Endothelial cell of umbilical vein (primary cell): ENCODE results near the gene SCYL2. TPM values are rescaled to one million over a fixed set of nuclear protein-coding genes. Genes with fewer than 3 reads are reported as not detected.

Source experiments
- BruUV-seq: library from RNA; stranded (reverse); fragments of 400-500 nt; replicated peaks from 2 replicates; lab custom pipeline; 2021; lab: Mats Ljungman, UMichigan
- CTCF ChIA-PET: fragments of 300-600, 350-600 bp; sonication (Branson Sonifier 250); formaldehyde crosslinking; loops from one replicate; lab custom pipeline; 2021; ENCODE audit warnings: antibody characterized with exemption, inconsistent platforms; lab: Charles Lee
- POLR2A ChIA-PET: fragments of 300-600, 350-600 bp; sonication (Branson Sonifier 250); formaldehyde crosslinking; loops from one replicate; lab custom pipeline; 2021; ENCODE audit warnings: antibody characterized with exemption, inconsistent platforms; lab: Charles Lee
- DNase-seq: peaks from one replicate; pipeline ENCODE4 v3.0.0-alpha.2; 2011; ENCODE audit warnings: low read depth, low spot score
- FAIRE-seq: peaks from 2 replicates; lab custom pipeline; 2011; peaks lifted over from hg19 to GRCh38; lab: Jason Lieb, UNC
- H2AFZ ChIP-seq: 2 replicates; pipeline ENCODE4 v1.6.0; 2012; ENCODE audit warnings: low read depth, low read length, control low read depth, inconsistent platforms
- H3K27ac ChIP-seq: 2 replicates; pipeline ENCODE4 v1.5.1; 2011; ENCODE audit warnings: low read depth, mild to moderate bottlenecking, control low read depth, low read length, moderate library complexity; ENCODE audit not compliant: insufficient read depth
- H3K27me3 ChIP-seq, 2 experiments: 2 replicates each; pipeline versions ENCODE4 v1.6.0 to v1.6.1; 2011; ENCODE audit warnings: low read length in 2 of 2, mixed read lengths in 1 of 2; ENCODE audit not compliant: control insufficient read depth in 2 of 2, insufficient read depth in 2 of 2
- H3K36me3 ChIP-seq, 2 experiments: 2 replicates in 1 of 2; 3 replicates in 1 of 2; pipeline ENCODE4 v1.5.1; 2011; ENCODE audit warnings: low read length in 2 of 2, mild to moderate bottlenecking in 1 of 2, moderate library complexity in 1 of 2; ENCODE audit not compliant: control insufficient read depth in 2 of 2, insufficient read depth in 2 of 2; ENCODE audit errors: extremely low read depth in 1 of 2
- H3K4me1 ChIP-seq: 3 replicates; pipeline ENCODE4 v1.5.1; 2011; ENCODE audit warnings: mild to moderate bottlenecking, low read length; ENCODE audit not compliant: control insufficient read depth, insufficient read depth; ENCODE audit errors: extremely low read depth
- H3K4me2 ChIP-seq: 2 replicates; pipeline ENCODE4 v1.6.1; 2011; ENCODE audit warnings: low read length, control low read depth, mixed read lengths; ENCODE audit not compliant: insufficient read depth
- H3K4me3 ChIP-seq, 3 experiments: fragments of 200-600 bp in 1 of 3; sonication (generic), shearing (Covaris generic) in 1 of 3; replicated peaks in 1 of 3; 2 replicates each; pipeline ENCODE4 v1.5.1; 2011 to 2016; ENCODE audit warnings: control low read depth in 3 of 3, low read length in 3 of 3, mild to moderate bottlenecking in 2 of 3, inconsistent platforms in 1 of 3, low read depth in 1 of 3, moderate library complexity in 1 of 3; ENCODE audit not compliant: insufficient read depth in 1 of 3
- H3K79me2 ChIP-seq: 2 replicates; pipeline ENCODE4 v1.6.0; 2012; ENCODE audit warnings: low read length, inconsistent platforms; ENCODE audit not compliant: control insufficient read depth, insufficient read depth
- H3K9ac ChIP-seq: replicated peaks from 2 replicates; pipeline ENCODE3; 2011; ENCODE audit warnings: low read length, control low read depth; ENCODE audit not compliant: insufficient read depth; ENCODE audit errors: extremely low read depth
- H3K9me1 ChIP-seq: replicated peaks from 3 replicates; pipeline ENCODE4 v1.6.0; 2011; ENCODE audit warnings: mild to moderate bottlenecking, low read length; ENCODE audit not compliant: control insufficient read depth, insufficient read depth; ENCODE audit errors: extremely low read depth
- H3K9me3 ChIP-seq: replicated peaks from 2 replicates; pipeline ENCODE4 v1.5.1; 2012; ENCODE audit warnings: low read length, inconsistent platforms; ENCODE audit not compliant: control insufficient read depth, insufficient read depth
- H4K20me1 ChIP-seq: replicated peaks from 2 replicates; pipeline ENCODE3; 2011; ENCODE audit warnings: mild to moderate bottlenecking, low read length; ENCODE audit not compliant: control insufficient read depth, insufficient read depth; ENCODE audit errors: extremely low read depth
- EZH2 ChIP-seq: IDR thresholded peaks from 2 replicates; pipeline ENCODE4 v1.6.1; 2012; ENCODE audit warnings: borderline replicate concordance, low read depth, mild to moderate bottlenecking, moderate library complexity, low read length, inconsistent platforms; ENCODE audit not compliant: severe bottlenecking
- FOS ChIP-seq: IDR thresholded peaks from 2 replicates; pipeline ENCODE4 v1.6.1; 2011; ENCODE audit warnings: mild to moderate bottlenecking, low read length, moderate library complexity, borderline replicate concordance; ENCODE audit not compliant: insufficient read depth
- GATA2 ChIP-seq: IDR thresholded peaks from 2 replicates; pipeline ENCODE4 v1.7.0; 2011; ENCODE audit warnings: low read depth, mild to moderate bottlenecking, moderate library complexity, mixed read lengths, low read length; ENCODE audit not compliant: insufficient read length, insufficient read depth
- JUN ChIP-seq: IDR thresholded peaks from 2 replicates; pipeline ENCODE4 v1.6.1; 2011; ENCODE audit warnings: borderline replicate concordance, low read depth; ENCODE audit not compliant: insufficient read length, insufficient read depth
- POLR2A ChIP-seq: IDR thresholded peaks from 2 replicates; pipeline ENCODE4 v1.6.1; 2012; ENCODE audit warnings: low read depth, mild to moderate bottlenecking, control low read depth, low read length
- dilution Hi-C: fragments of 300-500 bp; cut with MboI; formaldehyde crosslinking; loops from one replicate; pipeline ENCODE4 v1.15.0; 2019; ENCODE audit warnings: low sequenced_read_pairs; ENCODE audit not compliant: extremely low pct_ligation_motif_present
- intact Hi-C: fragments of 100-400 bp; cut with micrococcal nuclease; formaldehyde crosslinking; loops from one replicate; pipeline ENCODE4 v1.10.0; 2022
- polyA plus RNA-seq, 4 experiments: library from polyadenylated mRNA; depleted of rRNA in 3 of 4; stranded (reverse) in 3 of 4; unstranded in 1 of 4; fragments of >200 nt; gene quantifications; 2 replicates each; pipeline versions ENCODE4 v1.2.1 to v1.2.3, GENCODE V29; 2011 to 2012; ENCODE audit warnings: missing spikeins in 1 of 4
- total RNA-seq: library from RNA; stranded (reverse); gene quantifications from 2 replicates; pipeline ENCODE4 v1.2.3, GENCODE V29; 2021
- TF ChIP-seq, protein P1 (sequence below): IDR thresholded peaks from 2 replicates; pipeline ENCODE4 v1.6.1; 2011; ENCODE audit not compliant: insufficient read depth, insufficient read length
- TF ChIP-seq, protein P2 (sequence below), 2 donors: IDR thresholded peaks; 1 replicate in 1 of 2; 2 replicates in 1 of 2; pipeline ENCODE4 v1.5.1; 2011; ENCODE audit warnings: low read length in 2 of 2, mild to moderate bottlenecking in 2 of 2, moderate library complexity in 2 of 2, control low read depth in 1 of 2, inconsistent platforms in 1 of 2, low read depth in 1 of 2; ENCODE audit not compliant: insufficient read depth in 1 of 2; ENCODE audit errors: extremely low read depth in 1 of 2

SCYL2 gene
- total and polyA plus RNA-seq, 2 donors (not counting 3 experiments of a cell fraction or from before 2014, with no cell fraction given): 12.5 to 41.4 TPM

- no peaks in the 10 kb centered on the region for H3K36me3 ChIP-seq
- no peaks in the 10 kb centered on the region for H4K20me1 ChIP-seq
- no peak for FAIRE-seq
- H3K27ac ChIP-seq: no peak overlapping the region
- H3K9me3 ChIP-seq: no peaks in the 10 kb centered on the region
- DNase-seq: no peak
- no peaks in the 10 kb centered on the region for H3K79me2 ChIP-seq
- BruUV-seq: no TSS peak
- H3K4me3 ChIP-seq: no peak overlapping the region
- H3K4me2 ChIP-seq: no peak overlapping the region
- no peaks in the 10 kb centered on the region for H3K9me1 ChIP-seq
- ChIA-PET POLR2A (no interaction called here), CTCF (interaction anchor here (1.1 kb wide), 1 partner anchor 20 kb away, joined by 3 read pairs; no protein-coding TSS in a partner anchor)
- TF ChIP-seq EZH2 (no peak), GATA2 (no peak), POLR2A (no peak), FOS (no peak), JUN (no peak)
- H3K9ac ChIP-seq: no peak overlapping the region
- intact Hi-C loops: no loop called here
- no peak overlapping the region for H2AFZ ChIP-seq
- H3K27me3 ChIP-seq: no peaks in the 10 kb centered on the region
- dilution Hi-C loops: no loop called here
- H3K4me1 ChIP-seq: no peaks in the 10 kb centered on the region
Observed at GRCh38 chr12:100254876-100255275, 12.1 kb upstream of the SCYL2 start.

GRCh38 chr12:100258127-100258526 lies 8.8 kb upstream of the SCYL2 start:
- H3K27ac ChIP-seq: no peak overlapping the region
- TF ChIP-seq POLR2A (no peak), FOS (no peak), JUN (no peak)
- TF ChIP-seq, protein P1, sequence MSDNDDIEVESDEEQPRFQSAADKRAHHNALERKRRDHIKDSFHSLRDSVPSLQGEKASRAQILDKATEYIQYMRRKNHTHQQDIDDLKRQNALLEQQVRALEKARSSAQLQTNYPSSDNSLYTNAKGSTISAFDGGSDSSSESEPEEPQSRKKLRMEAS: no peak
- TF ChIP-seq, protein P2, sequence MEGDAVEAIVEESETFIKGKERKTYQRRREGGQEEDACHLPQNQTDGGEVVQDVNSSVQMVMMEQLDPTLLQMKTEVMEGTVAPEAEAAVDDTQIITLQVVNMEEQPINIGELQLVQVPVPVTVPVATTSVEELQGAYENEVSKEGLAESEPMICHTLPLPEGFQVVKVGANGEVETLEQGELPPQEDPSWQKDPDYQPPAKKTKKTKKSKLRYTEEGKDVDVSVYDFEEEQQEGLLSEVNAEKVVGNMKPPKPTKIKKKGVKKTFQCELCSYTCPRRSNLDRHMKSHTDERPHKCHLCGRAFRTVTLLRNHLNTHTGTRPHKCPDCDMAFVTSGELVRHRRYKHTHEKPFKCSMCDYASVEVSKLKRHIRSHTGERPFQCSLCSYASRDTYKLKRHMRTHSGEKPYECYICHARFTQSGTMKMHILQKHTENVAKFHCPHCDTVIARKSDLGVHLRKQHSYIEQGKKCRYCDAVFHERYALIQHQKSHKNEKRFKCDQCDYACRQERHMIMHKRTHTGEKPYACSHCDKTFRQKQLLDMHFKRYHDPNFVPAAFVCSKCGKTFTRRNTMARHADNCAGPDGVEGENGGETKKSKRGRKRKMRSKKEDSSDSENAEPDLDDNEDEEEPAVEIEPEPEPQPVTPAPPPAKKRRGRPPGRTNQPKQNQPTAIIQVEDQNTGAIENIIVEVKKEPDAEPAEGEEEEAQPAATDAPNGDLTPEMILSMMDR (IDR thresholded peaks at IDR 0.05; ENCODE audit: extremely low read depth in 1 of 2, insufficient read depth in 1 of 2, low read depth in 1 of 2, low read length in 2 of 2): no peak
- no peak overlapping the region for H2AFZ ChIP-seq
- H3K4me3 ChIP-seq: no peak overlapping the region
- dilution Hi-C loops (no loop called here), intact Hi-C loops (no loop called here)
- FAIRE-seq (no peak), DNase-seq (no peak)
- no peaks in the 10 kb centered on the region for H3K9me1 ChIP-seq
- H3K4me2 ChIP-seq: no peak overlapping the region
- CTCF ChIA-PET: no interaction called here
- no peaks in the 10 kb centered on the region for H3K4me1 ChIP-seq
- H3K9me3 ChIP-seq: no peaks in the 10 kb centered on the region
- BruUV-seq: no TSS peak
- no peaks in the 10 kb centered on the region for H3K36me3 ChIP-seq
- H4K20me1 ChIP-seq: no peaks in the 10 kb centered on the region
- no peak overlapping the region for H3K9ac ChIP-seq
- H3K79me2 ChIP-seq: no peaks in the 10 kb centered on the region
- POLR2A ChIA-PET: no interaction called here
- H3K27me3 ChIP-seq: no peaks in the 10 kb centered on the region
